Caco-2 (cell line): Measurements from ENCODE around the gene CPT1B. TPM values are rescaled to one million over a fixed set of nuclear protein-coding genes. Genes with fewer than 3 reads are reported as not detected.

ENCODE experiments used
- BruUV-seq: library from RNA; stranded (reverse); fragments of 400-500 nt; replicated peaks from 2 replicates; lab custom pipeline; 2021; lab: Mats Ljungman, UMichigan
- CTCF ChIA-PET: fragments of 300-600 bp; sonication (Branson Sonifier 250); formaldehyde crosslinking; loops from one replicate; lab custom pipeline; 2022; ENCODE audit warnings: antibody characterized with exemption; lab: Charles Lee
- POLR2A ChIA-PET: fragments of 300-600 bp; sonication (Branson Sonifier 250); formaldehyde crosslinking; loops from one replicate; lab custom pipeline; 2022; ENCODE audit warnings: antibody characterized with exemption; lab: Charles Lee
- DNase-seq, 2 experiments: peaks; one replicate each; pipeline versions ENCODE4 v3.0.0 to v3.0.0-alpha.2; 2020 to 2022
- H3K27me3 ChIP-seq: replicated peaks from 2 replicates; pipeline ENCODE4 v1.6.0; 2011; ENCODE audit warnings: low read length; ENCODE audit not compliant: control insufficient read depth, insufficient read depth
- H3K36me3 ChIP-seq: 2 replicates; pipeline ENCODE4 v1.5.1; 2011; ENCODE audit warnings: low read length; ENCODE audit not compliant: control insufficient read depth, insufficient read depth
- H3K4me1 ChIP-seq: fragments of 250-450 bp; sonication (Bioruptor Pico); 2 replicates; pipeline ENCODE4 v1.5.1; 2020; ENCODE audit warnings: mild to moderate bottlenecking
- H3K4me3 ChIP-seq: 2 replicates; pipeline ENCODE4 v1.5.1; 2011; ENCODE audit warnings: low read depth, mild to moderate bottlenecking, control low read depth, low read length
- H3K9me3 ChIP-seq: fragments of 250-450 bp; sonication (Bioruptor Pico); 2 replicates; pipeline ENCODE4 v1.5.1; 2020; ENCODE audit warnings: mild to moderate bottlenecking, moderate library complexity
- H3K27ac Mint-ChIP-seq: one replicate; pipeline ENCODE4 v1.8.0; 2022; ENCODE audit warnings: mixed read lengths; ENCODE audit not compliant: unreplicated experiment
- H3K27me3 Mint-ChIP-seq: one replicate; pipeline ENCODE4 v1.8.0; 2022; ENCODE audit warnings: mixed read lengths; ENCODE audit not compliant: insufficient read depth, unreplicated experiment
- H3K36me3 Mint-ChIP-seq: one replicate; pipeline ENCODE4 v1.8.0; 2022; ENCODE audit warnings: mild to moderate bottlenecking, mixed read lengths; ENCODE audit not compliant: insufficient read depth, unreplicated experiment
- H3K4me1 Mint-ChIP-seq: one replicate; pipeline ENCODE4 v1.8.0; 2022; ENCODE audit warnings: low read depth, mixed read lengths; ENCODE audit not compliant: unreplicated experiment
- H3K4me3 Mint-ChIP-seq: one replicate; pipeline ENCODE4 v1.8.0; 2022; ENCODE audit warnings: mild to moderate bottlenecking, moderate library complexity, mixed read lengths; ENCODE audit not compliant: unreplicated experiment
- H3K9me3 Mint-ChIP-seq: one replicate; pipeline ENCODE4 v1.8.0; 2022; ENCODE audit warnings: mixed read lengths; ENCODE audit not compliant: unreplicated experiment
- CTCF ChIP-seq, 2 experiments: fragments of 200-600 bp in 1 of 2; IDR thresholded peaks; 1 replicate in 1 of 2; 2 replicates in 1 of 2; pipeline versions ENCODE4 v1.5.1 to v1.8.0; 2011 to 2022; ENCODE audit warnings: antibody characterized with exemption in 1 of 2, control low read depth in 1 of 2, inconsistent platforms in 1 of 2, low read depth in 1 of 2, low read length in 1 of 2, mild to moderate bottlenecking in 1 of 2, moderate library complexity in 1 of 2; ENCODE audit not compliant: insufficient read depth in 1 of 2, severe bottlenecking in 1 of 2, unreplicated experiment in 1 of 2
- intact Hi-C: fragments of 100-400 bp; cut with micrococcal nuclease; formaldehyde crosslinking; loops from one replicate; pipeline ENCODE4 v1.10.0; 2022; ENCODE audit not compliant: unreplicated experiment
- total RNA-seq: library from RNA; stranded (reverse); gene quantifications from 2 replicates; pipeline ENCODE4 v1.2.3, GENCODE V29; 2022

Gene CPT1B
- total RNA-seq, 1 experiment from 2014 or later = 19.8 TPM

- Mint-ChIP-seq H3K27ac (peak overlapping the region; percentile 97), H3K9me3 (no peaks in the 10 kb centered on the region), H3K27me3 (no peaks in the 10 kb centered on the region), H3K4me1 (no peaks in the 10 kb centered on the region), H3K4me3 (peak overlapping the region; percentile 78), H3K36me3 (peaks cover 4% of the 10 kb centered on the region)
- Histone ChIP-seq H3K4me3 (peak overlapping the region; percentile 58), H3K27me3 (no peaks in the 10 kb centered on the region), H3K36me3 (peaks cover 1% of the 10 kb centered on the region; the same call in 1 of the 2 replicates), H3K4me1 (peaks cover 23% of the 10 kb centered on the region), H3K9me3 (no peaks in the 10 kb centered on the region)
- TF ChIP-seq CTCF (IDR thresholded peaks at IDR 0.05; ENCODE audit: insufficient read depth in 1 of 2, low read depth in 1 of 2, low read length in 1 of 2, severe bottlenecking in 1 of 2, unreplicated experiment in 1 of 2) = no peak
- BruUV-seq = TSS peak; percentile 48
- no peak for DNase-seq
- CTCF ChIA-PET = interaction anchor here (1.0 to 2.2 kb wide), 5 partner anchors 19 to 56 kb away, joined by 3 to 9 read pairs (median 8); partner anchors contain the start of genes ARSA, SCO2 and SYCE3
- POLR2A ChIA-PET = interaction anchor here (0.7 to 1.4 kb wide), 3 partner anchors 19 to 50 kb away, joined by 3 to 4 read pairs (median 3); partner anchors contain the start of gene ARSA
- intact Hi-C loops = loop anchor here (1.0 to 5.0 kb wide), 2 partner anchors 19 to 55 kb away; partner anchors contain the start of gene SCO2
These were observed 3.8 kb upstream of the CPT1B start for GRCh38 chr22:50581950-50582492.

- no TSS peak for BruUV-seq
- peak overlapping the region; percentile 97 for H3K27ac Mint-ChIP-seq
- intact Hi-C loops = loop anchor here (5.0 kb wide), 1 partner anchor 54 kb away; the partner anchor contains the start of gene SCO2
These were observed 3.1 kb upstream of the CPT1B start for GRCh38 chr22:50581031-50581949.

More at GRCh38 chr22:50581031-50581949, 3.1 kb upstream of the CPT1B start:
- H3K36me3 ChIP-seq = peaks cover 1% of the 10 kb centered on the region; the same call in 1 of the 2 replicates
- Mint-ChIP-seq H3K9me3 (no peaks in the 10 kb centered on the region), H3K27me3 (no peaks in the 10 kb centered on the region), H3K4me1 (no peaks in the 10 kb centered on the region), H3K36me3 (peaks cover 4% of the 10 kb centered on the region), H3K4me3 (peak overlapping the region; percentile 78)
- H3K4me1 ChIP-seq = peaks cover 23% of the 10 kb centered on the region
- H3K4me3 ChIP-seq = peak overlapping the region; percentile 58
- H3K27me3 ChIP-seq = no peaks in the 10 kb centered on the region
- peak in 1 of 2 experiments; percentile 29 for DNase-seq
- no peaks in the 10 kb centered on the region for H3K9me3 ChIP-seq
- POLR2A ChIA-PET = no interaction called here
- TF ChIP-seq CTCF (IDR thresholded peaks at IDR 0.05; ENCODE audit: insufficient read depth in 1 of 2, low read depth in 1 of 2, low read length in 1 of 2, severe bottlenecking in 1 of 2, unreplicated experiment in 1 of 2) = no peak
- CTCF ChIA-PET = interaction anchor here (2.2 kb wide), 1 partner anchor 18 kb away, joined by 8 read pairs; the partner anchor contains the start of gene SYCE3
